MCF 10A (cell line): Measurements from ENCODE around the gene HS2ST1. TPM values are rescaled to one million over a fixed set of nuclear protein-coding genes. Genes with fewer than 3 reads are reported as not detected.

Experiments
- BruUV-seq: library from RNA; stranded (reverse); fragments of 400-500 nt; replicated peaks from 2 replicates; lab custom pipeline; 2021; lab: Mats Ljungman, UMichigan
- CTCF ChIA-PET: fragments of 300-600 bp; sonication (Branson Sonifier 250); formaldehyde crosslinking; extraction: SDS; loops from one replicate; lab custom pipeline; 2021; ENCODE audit warnings: antibody characterized with exemption, inconsistent platforms; lab: Yijun Ruan, JAX
- POLR2A ChIA-PET: fragments of 300-600, 350-650 bp; sonication (Branson Sonifier 250); formaldehyde crosslinking; extraction: SDS; loops from one replicate; lab custom pipeline; 2020; ENCODE audit warnings: antibody characterized with exemption, inconsistent platforms; lab: Yijun Ruan, JAX
- DNase-seq: peaks from one replicate; pipeline ENCODE4 v3.0.0-alpha.2; 2018; ENCODE audit not compliant: unreplicated experiment
- H3K27ac Mint-ChIP-seq: one replicate; pipeline ENCODE4 v1.8.0; 2022; ENCODE audit warnings: mild to moderate bottlenecking, low read depth, mixed read lengths; ENCODE audit not compliant: unreplicated experiment
- H3K27me3 Mint-ChIP-seq: one replicate; pipeline ENCODE4 v1.8.0; 2022; ENCODE audit warnings: mixed read lengths; ENCODE audit not compliant: insufficient read depth, unreplicated experiment
- H3K36me3 Mint-ChIP-seq: one replicate; pipeline ENCODE4 v1.8.0; 2022; ENCODE audit warnings: mild to moderate bottlenecking, moderate library complexity, mixed read lengths; ENCODE audit not compliant: insufficient read depth, unreplicated experiment
- H3K4me1 Mint-ChIP-seq: one replicate; pipeline ENCODE4 v1.8.0; 2022; ENCODE audit warnings: mixed read lengths; ENCODE audit not compliant: insufficient read depth, unreplicated experiment
- H3K4me3 Mint-ChIP-seq: one replicate; pipeline ENCODE4 v1.8.0; 2022; ENCODE audit warnings: mild to moderate bottlenecking, moderate library complexity, mixed read lengths; ENCODE audit not compliant: unreplicated experiment
- H3K9me3 Mint-ChIP-seq: one replicate; pipeline ENCODE4 v1.8.0; 2022; ENCODE audit warnings: mixed read lengths; ENCODE audit not compliant: unreplicated experiment
- CTCF ChIP-seq: fragments of 200-600 bp; IDR thresholded peaks from one replicate; pipeline ENCODE4 v1.8.0; 2022; ENCODE audit warnings: antibody characterized with exemption, mild to moderate bottlenecking; ENCODE audit not compliant: unreplicated experiment
- intact Hi-C: fragments of 100-400 bp; cut with micrococcal nuclease; formaldehyde crosslinking; loops from 2 replicates; pipeline ENCODE4 v1.14.1; 2022
- total RNA-seq: library from RNA; stranded (reverse); gene quantifications from 2 replicates; pipeline ENCODE4 v1.2.3, GENCODE V29; 2022

The HS2ST1 gene
- total RNA-seq, 1 experiment from 2014 or later, result 20.4 TPM

- DNase-seq, result no peak
- H3K36me3 Mint-ChIP-seq, result no peaks in the 10 kb centered on the region
- H3K4me3 Mint-ChIP-seq, result no peak overlapping the region
- ChIA-PET POLR2A (no interaction called here), CTCF (interaction anchor here (1.8 kb wide), 1 partner anchor 28 kb away, joined by 6 read pairs; no protein-coding TSS in a partner anchor)
- no peak overlapping the region for H3K27ac Mint-ChIP-seq
- intact Hi-C loops, result no loop called here
- H3K9me3 Mint-ChIP-seq, result no peaks in the 10 kb centered on the region
- H3K27me3 Mint-ChIP-seq, result no peaks in the 10 kb centered on the region
- BruUV-seq, result no TSS peak
- no peak for TF ChIP-seq CTCF
- H3K4me1 Mint-ChIP-seq, result peaks cover 19% of the 10 kb centered on the region
Observed at GRCh38 chr1:87111659-87112371, 197.4 kb downstream of the HS2ST1 start.

- BruUV-seq, result no TSS peak
- Mint-ChIP-seq H3K27me3 (no peaks in the 10 kb centered on the region), H3K36me3 (no peaks in the 10 kb centered on the region), H3K9me3 (no peaks in the 10 kb centered on the region), H3K27ac (no peak overlapping the region), H3K4me3 (no peak overlapping the region), H3K4me1 (peaks cover 26% of the 10 kb centered on the region)
- ChIA-PET POLR2A (no interaction called here), CTCF (interaction anchor here (0.6 to 0.7 kb wide), 2 partner anchors 29 to 1222 kb away, joined by 3 to 4 read pairs; no protein-coding TSS in a partner anchor)
- intact Hi-C loops, result no loop called here
- DNase-seq, result no peak
- no peak for TF ChIP-seq CTCF
Observed at GRCh38 chr1:87113313-87113712, 198.9 kb downstream of the HS2ST1 start.

DNA sequence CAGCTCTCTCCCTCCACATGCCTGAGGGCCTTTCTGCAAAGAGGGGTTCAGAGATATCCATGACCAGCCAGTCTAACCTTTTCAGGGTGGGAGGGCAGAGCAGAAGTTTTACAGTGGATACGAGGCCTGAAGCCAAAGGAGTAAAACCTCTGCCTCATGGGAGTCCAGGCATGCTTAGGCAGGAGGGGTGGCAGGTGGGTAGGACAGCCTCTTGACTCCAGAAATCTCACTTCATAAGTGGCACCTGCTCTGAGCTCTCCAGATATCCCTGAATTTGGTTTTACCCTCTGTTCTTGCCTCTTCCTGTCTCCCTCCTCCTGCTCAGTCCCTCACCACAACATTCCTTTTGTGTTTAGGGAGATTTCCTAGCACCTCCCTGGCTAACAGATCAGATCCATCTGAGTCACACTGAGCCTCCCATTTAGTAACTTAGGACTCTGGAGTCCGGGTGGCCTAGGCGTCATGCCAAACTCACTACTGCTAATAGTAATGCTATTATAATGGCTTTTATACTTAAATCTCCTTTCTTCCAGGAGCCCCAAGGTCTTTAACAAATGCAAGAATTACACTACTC is 201.0 kb downstream of the HS2ST1 start:
- ChIA-PET POLR2A (interaction anchor here (0.7 kb wide), 1 partner anchor 1172 kb away, joined by 3 read pairs; no protein-coding TSS in a partner anchor), CTCF (interaction anchor here (0.5 to 2.0 kb wide), 3 partner anchors 13 to 691 kb away, joined by 3 to 7 read pairs (median 3); no protein-coding TSS in a partner anchor)
- Mint-ChIP-seq H3K4me1 (peaks cover 30% of the 10 kb centered on the region), H3K27me3 (no peaks in the 10 kb centered on the region), H3K36me3 (no peaks in the 10 kb centered on the region), H3K27ac (peak overlapping the region; percentile 68), H3K9me3 (no peaks in the 10 kb centered on the region), H3K4me3 (no peak overlapping the region)
- no TSS peak for BruUV-seq
- intact Hi-C loops, result no loop called here
- no peak for TF ChIP-seq CTCF
- peak; percentile 82 for DNase-seq

- TF ChIP-seq CTCF, result no peak
- BruUV-seq, result no TSS peak
- no peaks in the 10 kb centered on the region for H3K9me3 Mint-ChIP-seq
- intact Hi-C loops, result no loop called here
- H3K4me3 Mint-ChIP-seq, result no peak overlapping the region
- ChIA-PET CTCF (interaction anchor here (0.5 to 2.0 kb wide), 2 partner anchors 12 to 31 kb away, joined by 3 to 7 read pairs; no protein-coding TSS in a partner anchor), POLR2A (interaction anchor here (0.7 kb wide), 1 partner anchor 1171 kb away, joined by 3 read pairs; no protein-coding TSS in a partner anchor)
- peaks cover 30% of the 10 kb centered on the region for H3K4me1 Mint-ChIP-seq
- no peaks in the 10 kb centered on the region for H3K27me3 Mint-ChIP-seq
- no peak for DNase-seq
- H3K36me3 Mint-ChIP-seq, result no peaks in the 10 kb centered on the region
- H3K27ac Mint-ChIP-seq, result peak overlapping the region; percentile 68
Observed at GRCh38 chr1:87115891-87116290, 201.5 kb downstream of the HS2ST1 start.
